ENCODE measurements around the gene TRPM4.
"Not testable (repeated sequence)": the region's sequence is repeated elsewhere in the genome, so short reads cannot be mapped to it uniquely, and the experiment has no call there.

The TRPM4 gene

GRCh38 chr19:49152119-49152550 lies 5.5 kb upstream of the TRPM4 start:
- DNase-seq: no peak

- DNase-seq: no peak
Observed at GRCh38 chr19:49153167-49153809, 4.3 kb upstream of the TRPM4 start.

- DNase-seq: no peak
Observed at GRCh38 chr19:49154279-49154678, 3.3 kb upstream of the TRPM4 start.

- no peak for DNase-seq
Observed at GRCh38 chr19:49155005-49155819, 2.4 kb upstream of the TRPM4 start, which contains the start of gene HRC. Gene HRC (minus strand): TSS chr19:49155396. CDS start chr19:49155237, 159 bp downstream.

DNA sequence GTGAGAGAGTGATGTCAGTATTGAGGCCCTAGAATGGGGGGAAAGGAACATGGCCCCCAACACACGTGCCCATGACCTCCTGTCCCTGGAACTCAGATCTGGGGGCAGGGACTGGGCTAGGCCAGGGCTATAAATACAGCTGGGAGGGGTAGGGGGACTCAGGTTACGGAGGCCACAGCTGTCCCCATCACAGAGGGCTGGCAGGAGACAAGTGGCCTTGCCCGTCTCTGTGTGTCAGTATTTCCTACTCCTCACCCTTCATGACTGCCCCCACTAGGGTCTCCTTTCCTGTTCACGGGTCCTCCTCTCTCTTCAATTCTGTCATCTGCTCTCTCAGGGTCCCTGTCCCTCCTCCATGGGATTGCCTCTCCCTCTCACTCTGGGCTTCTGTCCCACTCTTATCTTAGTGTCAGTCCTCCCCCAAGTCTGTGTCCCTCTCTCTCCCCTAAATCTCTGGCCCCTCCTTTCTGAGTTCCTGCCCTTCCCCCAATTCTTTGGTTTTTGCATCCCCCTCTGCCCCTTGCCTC lies 1.7 kb upstream of the TRPM4 start:
- DNase-seq: no peak

DNA sequence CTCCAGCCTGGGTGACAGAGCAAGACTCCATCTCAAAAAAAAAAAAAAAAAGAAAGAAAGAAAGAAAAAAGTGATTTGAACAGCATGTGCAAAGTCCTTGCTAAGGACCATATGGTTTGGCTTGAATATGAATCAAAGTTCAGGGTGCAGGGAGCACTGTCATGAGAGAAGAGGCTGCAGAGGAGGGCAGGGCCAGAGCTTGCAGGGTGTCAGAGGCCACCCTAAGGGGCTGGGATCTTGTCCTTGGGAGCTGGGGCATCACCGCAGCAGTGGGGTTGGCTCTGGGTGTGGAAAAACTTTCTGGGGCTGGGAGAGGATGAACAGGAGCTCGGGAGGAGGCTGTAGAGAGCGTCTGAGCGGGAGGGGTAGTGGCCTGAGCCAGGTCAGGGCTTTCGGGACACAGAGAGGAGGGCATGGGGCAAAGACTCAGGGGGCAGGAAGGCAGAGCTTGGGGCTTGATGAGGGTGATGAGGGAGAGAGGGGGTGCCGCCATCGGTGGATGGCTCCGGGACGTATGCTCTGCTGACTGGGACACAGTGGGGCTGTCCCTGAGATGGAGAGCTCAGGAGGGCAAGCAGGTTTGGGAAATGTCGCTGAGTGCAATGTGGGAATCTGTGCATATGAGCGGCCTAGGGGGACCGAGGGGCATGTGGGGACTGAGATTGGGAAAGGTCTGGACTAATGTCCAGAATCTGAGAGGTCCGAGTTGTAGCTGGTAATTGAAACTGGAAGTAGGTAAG lies 3.0 kb downstream of the TRPM4 start:
- DNase-seq: no peak

DNA sequence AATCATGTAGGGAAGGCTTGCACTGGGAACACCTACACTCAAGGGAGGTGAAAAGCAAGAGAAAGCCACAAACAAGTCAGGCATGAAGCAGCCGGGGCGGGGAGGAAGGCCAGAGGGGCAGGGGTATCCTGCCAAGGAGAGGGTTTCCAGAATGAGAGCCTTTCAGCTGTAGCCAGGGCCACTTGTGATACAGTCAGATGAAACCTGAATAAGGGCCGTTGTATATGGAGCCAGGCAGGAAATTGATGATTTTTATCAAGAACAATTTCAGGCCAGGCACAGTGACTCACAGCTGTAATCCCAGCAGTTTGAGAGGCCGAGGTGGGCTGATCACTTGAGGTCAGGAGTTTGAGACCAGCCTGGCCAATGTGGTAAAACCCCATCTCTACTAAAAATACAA lies 4.4 kb downstream of the TRPM4 start:
- no peak for DNase-seq

GRCh38 chr19:49165111-49165750 lies 7.6 kb downstream of the TRPM4 start:
- DNase-seq: no peak

GRCh38 chr19:49165865-49166301 lies 8.3 kb downstream of the TRPM4 start:
- DNase-seq: no peak

DNA sequence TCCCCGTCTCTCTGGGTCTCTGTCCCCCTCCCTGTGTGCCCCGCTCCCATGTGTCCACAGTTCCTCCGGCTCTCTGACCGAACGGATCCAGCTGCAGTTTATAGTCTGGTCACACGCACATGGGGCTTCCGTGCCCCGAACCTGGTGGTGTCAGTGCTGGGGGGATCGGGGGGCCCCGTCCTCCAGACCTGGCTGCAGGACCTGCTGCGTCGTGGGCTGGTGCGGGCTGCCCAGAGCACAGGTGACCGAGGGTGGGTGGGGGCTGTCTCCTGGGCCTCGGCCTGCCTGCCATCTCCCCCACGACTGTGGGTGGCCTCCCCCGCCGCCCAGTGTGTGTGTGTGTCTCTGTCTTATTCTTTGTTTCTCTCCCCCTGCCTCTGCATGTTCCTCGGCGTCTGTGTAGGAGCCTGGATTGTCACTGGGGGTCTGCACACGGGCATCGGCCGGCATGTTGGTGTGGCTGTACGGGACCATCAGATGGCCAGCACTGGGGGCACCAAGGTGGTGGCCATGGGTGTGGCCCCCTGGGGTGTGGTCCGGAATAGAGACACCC lies 10.3 kb downstream of the TRPM4 start:
- no peak for DNase-seq

GRCh38 chr19:49168421-49168820 lies 10.8 kb downstream of the TRPM4 start:
- no peak for DNase-seq

DNA sequence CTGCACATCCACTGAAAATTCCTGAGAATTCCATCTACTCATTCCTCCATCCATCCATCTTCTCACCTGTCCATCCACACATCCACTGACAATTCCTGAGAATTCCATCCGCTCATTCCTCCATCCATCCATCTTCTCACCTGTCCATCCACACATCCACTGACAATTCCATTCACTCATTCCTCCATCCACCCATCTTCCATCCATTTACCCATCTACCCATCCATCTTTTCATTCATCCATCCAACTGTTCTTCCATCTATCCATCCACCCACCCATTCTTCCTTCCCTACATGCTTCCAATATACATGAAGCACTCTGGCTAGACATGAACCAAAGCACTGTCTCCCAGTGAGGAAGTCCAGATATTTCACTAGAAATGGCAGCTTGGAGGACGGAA lies 15.6 kb downstream of the TRPM4 start:
- no peak for DNase-seq

- DNase-seq: no peak
Observed at GRCh38 chr19:49180659-49181058, 23.1 kb downstream of the TRPM4 start.

GRCh38 chr19:49182010-49182847 lies 24.6 kb downstream of the TRPM4 start:
- DNase-seq: not testable (repeated sequence)

DNA sequence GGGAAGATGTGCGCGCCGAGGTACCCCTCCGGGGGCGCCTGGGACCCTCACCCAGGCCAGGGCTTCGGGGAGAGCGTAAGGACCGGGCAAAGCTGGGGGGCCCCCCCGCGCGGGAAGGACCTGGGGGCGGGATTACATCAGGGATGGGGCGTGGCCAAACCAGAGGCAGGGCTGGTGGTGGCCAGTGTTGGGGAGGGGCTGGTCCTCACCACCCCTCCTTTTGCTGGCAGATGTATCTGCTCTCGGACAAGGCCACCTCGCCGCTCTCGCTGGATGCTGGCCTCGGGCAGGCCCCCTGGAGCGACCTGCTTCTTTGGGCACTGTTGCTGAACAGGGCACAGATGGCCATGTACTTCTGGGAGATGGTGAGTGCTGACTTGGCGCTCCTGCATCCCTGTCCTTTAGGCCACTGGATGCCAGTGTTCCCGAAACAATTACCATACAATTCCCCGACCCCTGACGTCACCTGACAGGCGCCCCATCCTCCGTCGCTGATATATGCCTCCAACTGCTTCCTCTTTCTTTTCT lies 25.3 kb downstream of the TRPM4 start:
- no peak for DNase-seq

DNA sequence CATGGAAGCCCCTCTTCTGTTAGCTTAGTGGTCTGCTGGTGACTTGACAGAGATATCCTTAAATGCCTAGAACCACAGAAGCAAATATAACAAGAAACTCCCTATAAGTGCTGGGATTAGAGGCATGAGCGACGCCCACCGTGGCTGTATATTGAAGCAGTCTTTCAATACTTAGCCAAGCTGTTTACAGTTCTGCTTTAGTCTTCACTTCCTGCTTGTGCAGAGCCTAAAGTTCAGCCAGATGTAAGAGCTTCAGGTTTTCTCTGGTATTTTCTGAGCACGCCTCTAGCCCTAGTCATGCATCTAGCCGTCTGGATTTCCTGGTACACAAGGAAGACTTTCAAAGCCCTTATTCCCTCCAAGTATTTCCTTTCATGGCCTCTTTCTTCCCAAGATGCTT lies 28.5 kb downstream of the TRPM4 start:
- DNase-seq: no peak

GRCh38 chr19:49188626-49189200 lies 31.1 kb downstream of the TRPM4 start:
- no peak for DNase-seq

- DNase-seq: no peak
Observed at GRCh38 chr19:49189259-49189658, 31.7 kb downstream of the TRPM4 start.

GRCh38 chr19:49190781-49191180 lies 33.2 kb downstream of the TRPM4 start:
- no peak for DNase-seq

DNA sequence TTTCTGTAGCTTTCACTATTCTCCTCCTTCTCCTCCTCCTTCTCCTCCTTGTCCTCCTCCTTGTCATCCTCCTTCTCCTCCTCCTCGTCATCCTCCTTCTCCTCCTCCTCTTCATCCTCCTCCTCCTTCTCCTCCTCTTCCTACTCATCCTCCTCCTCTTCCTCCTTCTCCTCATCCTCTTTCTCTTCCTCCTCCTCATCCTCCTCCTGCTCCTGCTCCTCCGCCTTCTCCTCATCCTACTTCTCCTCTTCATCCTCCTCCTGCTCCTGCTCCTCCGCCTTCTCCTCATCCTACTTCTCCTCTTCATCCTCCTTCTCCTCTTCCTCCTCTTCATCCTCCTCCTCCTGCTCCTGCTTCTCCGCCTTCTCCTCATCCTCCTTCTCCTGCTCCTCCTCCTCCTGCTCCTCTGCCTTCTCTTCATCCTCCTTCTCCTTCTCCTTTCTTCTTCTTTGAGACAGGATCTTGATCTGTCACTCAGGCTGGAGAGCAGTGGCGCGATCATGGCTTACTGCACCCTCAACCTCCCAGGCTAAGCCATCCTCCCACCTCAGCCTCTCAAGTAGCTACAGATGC lies 36.3 kb downstream of the TRPM4 start:
- DNase-seq: no peak

GRCh38 chr19:49194408-49194807 lies 36.8 kb downstream of the TRPM4 start:
- no peak for DNase-seq
